Body of pancreas (tissue), 4 donors: Measurements from ENCODE around the gene IL25.
"Not testable (repeated sequence)": the region's sequence is repeated elsewhere in the genome, so short reads cannot be mapped to it uniquely, and the experiment has no call there.

ENCODE experiments used
- CTCF ChIP-seq, 7 experiments: fragments of 450-650 bp in 4 of 7; fragments of 200-600 bp in 3 of 7; sonication (generic) in 3 of 7; IDR thresholded peaks; one replicate each; pipeline ENCODE4 v1.5.1; 2016 to 2019; ENCODE audit warnings: antibody characterized with exemption in 7 of 7
- POLR2A ChIP-seq, 3 donors: fragments of 450-650 bp; IDR thresholded peaks; one replicate each; pipeline ENCODE4 v1.6.1; 2016; ENCODE audit warnings: antibody characterized with exemption in 3 of 3, mild to moderate bottlenecking in 2 of 3

- TF ChIP-seq POLR2A, CTCF (IDR thresholded peaks at IDR 0.05): not testable (repeated sequence)
These were observed 44.7 kb downstream of the IL25 start for GRCh38 chr14:23417269-23417668.
